NCI-H146 treated with DMSO at 0.1 percent for 48 hours (cell line): ENCODE data around the gene RTKN.
"Not testable (repeated sequence)": the region's sequence is repeated elsewhere in the genome, so short reads cannot be mapped to it uniquely, and the experiment has no call there.

Experiments used
- DNase-seq: peaks from one replicate; lab custom pipeline; 2025; ENCODE audit not compliant: unreplicated experiment; lab: John Stamatoyannopoulos, UW

Gene RTKN

GRCh38 chr2:74439373-74439772, 2.4 kb downstream of the RTKN start:
- DNase-seq: no peak

GRCh38 chr2:74438248-74438647, 3.5 kb downstream of the RTKN start:
- no peak for DNase-seq

GRCh38 chr2:74436848-74437695, 4.7 kb downstream of the RTKN start:
- DNase-seq: no peak

DNA sequence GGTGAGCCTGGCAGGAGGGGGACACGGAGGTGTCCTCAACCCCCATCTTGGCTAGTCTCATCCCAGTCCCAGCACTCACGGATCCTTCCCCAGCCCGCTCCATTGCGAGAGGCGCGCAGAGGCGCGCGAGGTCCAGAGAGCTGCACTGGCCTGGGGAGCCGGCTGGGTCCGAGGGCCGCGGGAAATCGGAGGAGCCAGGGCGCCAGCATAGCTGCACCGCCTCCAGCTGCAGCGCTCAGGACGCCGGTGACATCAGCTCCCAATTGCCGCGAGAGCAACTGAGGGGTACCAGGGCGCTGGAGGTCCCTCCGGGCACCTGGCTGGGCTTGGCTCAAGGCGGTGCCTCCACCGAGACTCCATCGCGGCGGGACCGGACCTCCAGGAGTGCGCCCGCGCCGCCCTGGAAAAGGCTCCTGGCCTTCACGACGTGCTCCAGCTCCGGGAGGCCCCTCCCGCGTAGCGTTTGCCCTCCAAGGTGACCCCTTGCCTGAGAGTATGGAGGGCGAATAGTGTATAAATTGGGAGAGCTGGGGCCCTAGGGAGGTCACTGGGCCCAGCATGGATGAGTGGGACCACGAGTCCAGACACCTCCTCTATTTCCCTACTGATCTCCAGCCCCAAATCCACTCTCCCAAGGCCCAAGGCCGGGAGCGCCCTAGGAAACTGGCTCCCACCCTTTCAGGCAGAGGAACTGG, 5.5 kb downstream of the RTKN start:
- no peak for DNase-seq

- no peak for DNase-seq
These were observed 11.2 kb downstream of the RTKN start for GRCh38 chr2:74430502-74430901.

GRCh38 chr2:74429487-74430451, 12.0 kb downstream of the RTKN start:
- no peak for DNase-seq

DNA sequence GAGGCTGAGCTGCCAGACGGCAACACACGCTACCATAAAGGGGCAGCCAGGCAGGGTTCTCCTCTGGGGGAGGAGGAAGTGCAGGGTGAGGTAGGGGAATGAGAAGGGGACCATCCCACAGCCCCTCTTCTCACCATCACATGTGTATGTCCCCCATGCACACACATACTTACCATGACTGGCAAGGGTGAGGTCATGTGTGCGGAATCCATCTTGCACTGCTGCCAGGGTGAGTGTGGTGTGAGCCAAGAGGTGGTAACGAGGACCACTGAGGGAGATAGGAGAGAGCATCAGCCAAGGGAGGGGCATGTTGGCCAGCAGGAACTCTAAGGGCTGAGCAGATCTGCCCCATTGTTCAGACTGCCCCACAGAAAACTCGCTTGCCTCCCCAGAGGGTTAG, 13.1 kb downstream of the RTKN start:
- DNase-seq: no peak

DNA sequence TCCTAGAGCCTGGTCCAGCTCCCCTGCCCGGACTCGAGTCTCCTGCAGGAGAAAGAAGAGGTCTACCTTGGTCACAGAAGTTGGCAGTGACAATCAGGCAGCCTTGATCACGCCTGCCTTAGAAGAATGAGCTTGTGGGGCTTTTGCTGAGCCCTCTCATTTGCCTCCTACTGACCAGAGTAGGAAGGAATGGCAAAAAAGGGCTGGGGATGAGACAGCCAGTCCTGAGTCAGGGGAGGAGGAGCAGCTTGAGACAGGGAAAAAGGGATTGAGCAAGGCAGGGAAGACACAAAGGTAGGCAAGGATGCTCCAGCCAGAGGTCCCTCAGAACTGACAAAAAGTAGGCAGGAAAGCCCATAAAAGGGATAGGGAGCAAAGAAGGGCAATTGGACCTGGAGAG, 14.2 kb downstream of the RTKN start:
- DNase-seq: no peak

DNA sequence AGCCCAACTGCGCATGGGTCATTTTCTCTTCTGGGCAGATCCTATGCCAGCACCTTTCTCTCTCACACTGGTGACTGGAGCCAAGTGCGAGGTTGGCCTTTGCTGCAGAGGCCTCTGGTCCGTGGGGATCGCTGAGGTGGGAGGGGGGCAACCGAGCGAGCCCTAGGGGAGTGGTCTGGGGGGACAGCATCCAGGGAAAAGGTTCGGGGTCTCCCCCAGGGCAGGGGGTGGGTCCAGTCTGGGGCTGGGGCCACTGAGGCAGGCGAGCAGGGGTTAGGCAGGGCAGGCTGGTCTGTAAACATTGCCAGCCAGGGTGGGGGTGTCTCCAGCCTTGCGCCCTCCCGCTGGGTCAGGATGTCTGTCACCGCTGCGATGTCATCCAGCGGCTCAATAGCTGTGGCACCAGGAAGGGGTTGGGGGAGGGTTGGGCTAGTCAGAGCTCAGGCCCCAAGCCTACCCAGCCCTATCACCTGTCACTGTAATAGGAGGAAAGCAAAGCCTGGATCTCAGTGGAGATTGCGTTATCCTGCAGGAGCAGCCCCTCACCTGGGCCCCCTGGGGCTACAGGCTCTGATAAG, 15.5 kb downstream of the RTKN start:
- DNase-seq: no peak

DNA sequence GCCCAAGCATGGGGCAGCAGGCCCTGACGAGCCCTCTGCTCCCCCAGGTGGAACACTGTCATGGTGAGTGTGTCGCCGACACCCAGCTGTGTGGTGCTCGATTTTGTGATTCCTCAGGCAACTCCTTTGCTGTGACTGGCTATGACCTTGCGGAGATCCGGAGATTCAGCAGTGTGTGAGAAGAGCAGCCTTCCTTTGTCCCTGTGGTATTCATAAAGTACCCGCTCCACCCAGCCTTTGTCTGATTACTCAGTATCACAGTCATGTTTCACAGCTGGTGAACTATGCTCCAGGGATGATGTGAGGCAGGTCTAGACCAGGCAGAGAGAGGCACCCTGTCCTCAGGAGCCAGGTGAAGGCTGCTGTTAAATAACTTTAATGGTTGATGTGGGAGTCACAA, 16.2 kb downstream of the RTKN start:
- no peak for DNase-seq

DNA sequence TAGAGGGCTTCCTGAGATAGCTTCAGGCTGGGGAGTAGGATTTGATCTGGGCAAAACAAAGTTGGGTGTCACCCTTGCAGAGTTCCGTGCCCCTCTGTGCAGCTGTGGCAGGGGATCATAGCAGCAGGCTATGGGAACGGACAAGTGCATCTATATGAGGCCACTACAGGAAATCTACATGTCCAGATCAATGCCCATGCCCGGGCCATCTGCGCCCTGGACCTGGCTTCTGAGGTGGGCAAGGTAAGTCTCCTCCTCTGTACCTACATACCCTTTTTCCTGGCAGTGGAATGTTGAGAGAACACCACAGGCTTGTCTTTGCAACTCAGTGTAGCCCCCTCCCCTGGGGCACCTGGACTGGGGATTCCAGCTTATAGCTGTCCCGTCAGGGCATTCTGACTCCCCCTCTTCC, 16.7 kb downstream of the RTKN start:
- no peak for DNase-seq

- no peak for DNase-seq
These were observed 17.4 kb downstream of the RTKN start for GRCh38 chr2:74424139-74424992.

GRCh38 chr2:74423231-74424095, 18.3 kb downstream of the RTKN start:
- DNase-seq: no peak

GRCh38 chr2:74421221-74421870, 20.4 kb downstream of the RTKN start, which contains the start of the genes C2orf81 and WDR54:
Gene C2orf81, minus strand, starts transcription at chr2:74421619. Its CDS starts 59 bp downstream, at chr2:74421560.
Gene WDR54, plus strand, starts transcription at chr2:74421730. Its CDS starts 424 bp downstream, at chr2:74422154.
- peak; percentile 92 for DNase-seq

GRCh38 chr2:74420443-74421103, 21.2 kb downstream of the RTKN start:
- not testable (repeated sequence) for DNase-seq

DNA sequence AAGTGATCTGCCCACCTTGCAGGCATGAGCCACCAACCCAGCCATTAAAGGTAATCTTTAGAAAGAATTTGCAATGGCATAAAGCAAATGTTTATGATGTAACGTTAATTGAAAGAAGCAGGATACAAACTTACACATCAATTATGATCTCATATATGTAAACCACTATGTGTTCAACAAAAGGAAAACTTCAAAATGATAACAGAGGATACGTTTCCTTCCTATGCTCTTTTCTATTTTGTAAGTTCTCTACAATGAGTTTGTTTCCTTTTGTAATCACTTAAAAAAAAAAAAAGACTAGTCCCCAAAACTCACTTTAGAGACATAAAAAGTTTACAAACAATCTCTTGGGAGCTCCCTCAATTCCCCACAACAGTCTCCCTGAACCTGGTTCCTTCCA, 21.7 kb downstream of the RTKN start:
- DNase-seq: no peak

DNA sequence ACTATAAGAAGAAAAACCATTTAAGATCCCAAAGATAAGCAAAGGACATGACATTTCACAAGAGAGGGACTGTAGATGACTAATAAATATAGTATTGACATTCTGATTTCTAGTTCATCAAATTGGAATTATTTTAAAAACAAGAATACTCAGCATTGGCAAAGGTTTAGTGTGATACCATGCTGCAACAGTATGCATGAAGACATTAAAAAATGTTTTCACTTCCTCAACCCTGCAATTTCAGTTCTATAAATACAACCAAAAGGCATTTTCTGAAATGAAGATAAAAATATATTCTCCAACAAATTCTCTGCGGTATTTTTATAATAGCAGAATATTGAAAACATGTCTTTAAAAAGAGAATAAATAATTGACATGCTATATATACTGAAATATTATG, 22.4 kb downstream of the RTKN start:
- DNase-seq: no peak

GRCh38 chr2:74418312-74418711, 23.4 kb downstream of the RTKN start:
- no peak for DNase-seq
